AG04449 (cell line): ENCODE data around the gene NTM.

Experiments used
- CTCF ChIA-PET: fragments of 350-600 bp; formaldehyde crosslinking; extraction: SDS; loops from one replicate; lab custom pipeline; 2021; ENCODE audit warnings: antibody characterized with exemption; lab: Yijun Ruan, JAX
- POLR2A ChIA-PET: fragments of 400-600, 350-600 bp; formaldehyde crosslinking; extraction: SDS; loops from one replicate; lab custom pipeline; 2020; ENCODE audit warnings: antibody characterized with exemption, inconsistent platforms; lab: Yijun Ruan, JAX
- DNase-seq: peaks from one replicate; pipeline ENCODE4 v3.0.0-alpha.2; 2010; ENCODE audit warnings: low read depth, low spot score
- H3K4me3 ChIP-seq: 2 replicates; pipeline ENCODE4 v1.5.1; 2011; ENCODE audit warnings: low read depth, mild to moderate bottlenecking, control low read depth, low read length
- TF ChIP-seq, protein P1 (sequence below): IDR thresholded peaks from one replicate; pipeline ENCODE4 v1.5.1; 2011; ENCODE audit warnings: mild to moderate bottlenecking, moderate library complexity, low read length, control low read depth, inconsistent platforms; ENCODE audit not compliant: insufficient read depth; ENCODE audit errors: missing control alignments

NTM gene

DNA sequence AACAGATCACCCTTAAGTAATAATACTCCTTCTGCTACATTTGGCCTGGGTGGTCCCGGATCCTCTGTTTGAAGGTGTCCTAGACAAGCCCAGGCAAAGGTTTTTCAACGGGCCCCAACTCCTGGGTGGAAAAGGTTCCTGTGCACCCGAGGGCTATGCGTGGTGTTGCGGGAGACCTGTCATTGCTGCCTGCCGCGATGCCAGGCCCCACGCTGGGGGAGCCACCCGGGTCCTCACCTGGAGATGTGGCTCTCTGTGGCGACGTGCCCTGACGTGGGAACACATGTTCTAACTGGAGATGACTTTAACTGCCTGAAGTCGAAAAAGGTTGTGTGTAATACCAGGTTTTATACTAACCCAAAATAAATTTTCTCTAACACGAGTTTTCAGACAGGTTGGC, 467.1 kb downstream of the NTM start:
- TF ChIP-seq, protein P1, sequence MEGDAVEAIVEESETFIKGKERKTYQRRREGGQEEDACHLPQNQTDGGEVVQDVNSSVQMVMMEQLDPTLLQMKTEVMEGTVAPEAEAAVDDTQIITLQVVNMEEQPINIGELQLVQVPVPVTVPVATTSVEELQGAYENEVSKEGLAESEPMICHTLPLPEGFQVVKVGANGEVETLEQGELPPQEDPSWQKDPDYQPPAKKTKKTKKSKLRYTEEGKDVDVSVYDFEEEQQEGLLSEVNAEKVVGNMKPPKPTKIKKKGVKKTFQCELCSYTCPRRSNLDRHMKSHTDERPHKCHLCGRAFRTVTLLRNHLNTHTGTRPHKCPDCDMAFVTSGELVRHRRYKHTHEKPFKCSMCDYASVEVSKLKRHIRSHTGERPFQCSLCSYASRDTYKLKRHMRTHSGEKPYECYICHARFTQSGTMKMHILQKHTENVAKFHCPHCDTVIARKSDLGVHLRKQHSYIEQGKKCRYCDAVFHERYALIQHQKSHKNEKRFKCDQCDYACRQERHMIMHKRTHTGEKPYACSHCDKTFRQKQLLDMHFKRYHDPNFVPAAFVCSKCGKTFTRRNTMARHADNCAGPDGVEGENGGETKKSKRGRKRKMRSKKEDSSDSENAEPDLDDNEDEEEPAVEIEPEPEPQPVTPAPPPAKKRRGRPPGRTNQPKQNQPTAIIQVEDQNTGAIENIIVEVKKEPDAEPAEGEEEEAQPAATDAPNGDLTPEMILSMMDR = no peak
- no peak for DNase-seq
- POLR2A ChIA-PET = no interaction called here
- CTCF ChIA-PET = no interaction called here
- no peak overlapping the region for H3K4me3 ChIP-seq

DNA sequence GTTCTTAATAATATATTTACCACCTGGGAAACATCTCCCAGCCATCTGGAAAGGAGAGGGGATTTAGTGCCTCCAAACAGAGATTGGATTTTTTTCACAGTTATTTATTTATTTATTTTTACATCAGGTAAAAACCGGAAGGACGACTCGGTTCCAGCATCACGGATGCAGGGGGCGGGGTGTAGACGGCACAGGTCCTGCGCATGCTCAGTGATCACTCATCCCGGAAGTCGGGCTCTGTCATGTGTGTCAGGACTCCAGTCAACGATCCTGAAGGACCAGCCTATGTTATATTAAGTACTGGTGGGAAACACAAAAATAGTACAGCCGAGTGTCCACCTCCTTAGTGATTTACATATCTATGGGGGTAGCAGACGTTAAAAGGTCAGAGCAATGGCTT, 467.6 kb downstream of the NTM start:
- ChIA-PET POLR2A (no interaction called here), CTCF (no interaction called here)
- TF ChIP-seq, protein P1 = no peak
- no peak overlapping the region for H3K4me3 ChIP-seq
- no peak for DNase-seq

DNA sequence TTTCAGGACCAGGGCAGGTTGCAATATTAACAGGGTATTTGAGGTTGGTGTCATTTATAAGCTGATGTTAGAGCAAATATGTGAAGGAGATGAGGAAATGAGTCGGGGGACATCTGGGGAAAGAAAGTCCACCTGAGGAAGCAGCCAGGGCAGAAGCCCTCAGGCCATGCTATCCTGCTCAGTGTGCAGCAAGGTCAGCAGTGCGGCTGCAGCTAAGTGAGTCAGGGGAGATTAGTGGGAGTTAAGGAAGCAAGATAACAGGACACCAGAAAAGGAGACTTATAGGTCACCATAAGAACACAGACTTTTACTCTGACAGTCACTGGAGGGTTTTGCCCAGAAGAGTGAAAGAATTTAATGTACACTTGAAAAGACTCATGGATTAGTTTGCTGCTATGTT, 468.9 kb downstream of the NTM start:
- ChIA-PET CTCF (no interaction called here), POLR2A (no interaction called here)
- no peak overlapping the region for H3K4me3 ChIP-seq
- DNase-seq = no peak
- TF ChIP-seq, protein P1 = no peak

DNA sequence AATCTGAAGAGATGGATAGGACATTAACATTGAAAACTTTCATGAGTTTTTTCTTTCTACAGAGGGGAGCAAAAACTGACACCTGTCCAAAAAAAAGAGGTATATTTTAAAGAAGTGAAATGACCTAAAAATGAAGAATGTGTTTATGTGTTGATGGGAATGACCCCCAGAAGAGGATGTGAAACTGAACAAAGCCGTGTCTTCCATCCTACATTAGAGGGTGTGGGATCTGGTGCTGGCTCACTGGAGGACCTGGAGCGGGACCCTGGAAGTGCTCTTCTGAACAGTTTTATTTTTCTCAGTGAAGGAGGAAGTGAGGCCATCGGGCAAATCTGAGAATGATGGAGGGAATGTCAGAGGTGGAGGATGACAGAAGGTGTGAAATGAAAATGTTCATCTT, 470.1 kb downstream of the NTM start:
- TF ChIP-seq, protein P1 = no peak
- ChIA-PET CTCF (interaction anchor here (0.8 to 1.1 kb wide), 2 partner anchors 9 to 16 kb away, joined by 3 read pairs; no protein-coding TSS in a partner anchor), POLR2A (no interaction called here)
- H3K4me3 ChIP-seq = no peak overlapping the region
- no peak for DNase-seq

DNA sequence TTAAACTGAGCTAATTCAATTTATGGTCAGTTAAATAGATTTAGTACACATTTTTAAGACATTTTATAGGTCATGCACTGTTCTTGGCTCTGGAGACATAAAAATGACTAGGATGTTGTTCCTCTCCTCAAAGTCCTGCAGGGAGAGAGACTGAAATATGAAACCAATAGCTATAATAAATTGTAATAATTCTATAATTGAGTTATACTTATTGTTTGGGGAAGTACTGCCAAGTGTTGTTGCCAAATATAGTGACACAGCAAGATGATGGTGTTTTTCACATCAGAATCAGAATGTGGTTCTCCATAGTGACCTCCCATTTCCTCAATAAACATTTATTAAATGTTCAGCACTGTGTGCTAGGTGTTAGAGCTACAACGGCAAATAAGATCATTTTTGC, 470.6 kb downstream of the NTM start:
- TF ChIP-seq, protein P1 = no peak
- H3K4me3 ChIP-seq = no peak overlapping the region
- ChIA-PET CTCF (interaction anchor here (0.8 to 1.6 kb wide), 3 partner anchors 10 to 146 kb away, joined by 3 to 5 read pairs (median 3); no protein-coding TSS in a partner anchor), POLR2A (no interaction called here)
- DNase-seq = no peak

DNA sequence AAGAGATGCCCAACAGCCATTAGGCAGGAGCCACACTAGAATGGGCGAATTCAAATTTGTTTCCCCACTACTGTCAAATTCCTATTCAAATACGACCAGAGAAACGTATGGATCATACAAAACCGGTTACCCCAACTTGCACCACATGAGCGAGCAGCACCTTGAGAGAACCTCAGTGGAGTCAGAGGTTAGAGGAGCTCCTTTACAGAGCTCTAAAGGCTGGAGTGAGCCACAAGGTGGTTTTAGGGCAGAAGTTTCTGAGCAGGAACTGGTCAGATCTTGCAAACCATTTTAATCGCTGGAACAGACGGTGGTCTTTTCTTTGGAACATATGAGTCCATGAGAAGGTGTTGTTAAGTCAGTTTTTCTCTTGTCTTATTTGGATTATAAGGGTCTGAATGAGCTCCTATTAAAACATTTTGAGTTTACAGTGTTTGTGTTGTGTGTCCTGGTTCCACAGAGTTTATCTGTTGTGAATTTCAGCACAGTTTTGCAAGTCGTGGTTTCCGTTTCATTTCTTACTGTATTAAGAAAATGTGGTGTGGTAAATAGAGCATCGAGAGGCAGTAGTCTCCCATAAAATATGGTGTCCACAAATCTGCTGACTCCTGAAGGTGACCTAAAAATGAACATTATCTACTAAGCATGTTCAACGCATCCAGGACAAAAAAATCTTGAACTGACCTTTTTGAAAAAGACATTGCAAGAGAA, 471.7 kb downstream of the NTM start:
- ChIA-PET POLR2A (no interaction called here), CTCF (interaction anchor here (1.3 to 1.6 kb wide), 2 partner anchors 9 to 147 kb away, joined by 4 to 5 read pairs; no protein-coding TSS in a partner anchor)
- H3K4me3 ChIP-seq = no peak overlapping the region
- TF ChIP-seq, protein P1 = no peak
- DNase-seq = no peak
